ENCODE data around the gene EPHA2.

GRCh38 chr1:16129316-16129715, 26.6 kb downstream of the EPHA2 start:
- no peak for TF ChIP-seq EZH2 (IDR thresholded peaks at IDR 0.05)
- TF ChIP-seq POLR2AphosphoS5 (IDR thresholded peaks at IDR 0.05; ENCODE audit: borderline replicate concordance, low read depth, low read length): no peak
